Endothelial cell of umbilical vein (primary cell): ENCODE measurements around the gene DIPK1A. TPM values are rescaled to one million over a fixed set of nuclear protein-coding genes. Genes with fewer than 3 reads are reported as not detected.

ENCODE experiments used
- BruUV-seq: library from RNA; stranded (reverse); fragments of 400-500 nt; replicated peaks from 2 replicates; lab custom pipeline; 2021; lab: Mats Ljungman, UMichigan
- CTCF ChIA-PET: fragments of 300-600, 350-600 bp; sonication (Branson Sonifier 250); formaldehyde crosslinking; loops from one replicate; lab custom pipeline; 2021; ENCODE audit warnings: antibody characterized with exemption, inconsistent platforms; lab: Charles Lee
- POLR2A ChIA-PET: fragments of 300-600, 350-600 bp; sonication (Branson Sonifier 250); formaldehyde crosslinking; loops from one replicate; lab custom pipeline; 2021; ENCODE audit warnings: antibody characterized with exemption, inconsistent platforms; lab: Charles Lee
- DNase-seq: peaks from one replicate; pipeline ENCODE4 v3.0.0-alpha.2; 2011; ENCODE audit warnings: low read depth, low spot score
- FAIRE-seq: peaks from 2 replicates; lab custom pipeline; 2011; peaks lifted over from hg19 to GRCh38; lab: Jason Lieb, UNC
- H2AFZ ChIP-seq: 2 replicates; pipeline ENCODE4 v1.6.0; 2012; ENCODE audit warnings: low read depth, low read length, control low read depth, inconsistent platforms
- H3K27ac ChIP-seq: 2 replicates; pipeline ENCODE4 v1.5.1; 2011; ENCODE audit warnings: low read depth, mild to moderate bottlenecking, control low read depth, low read length, moderate library complexity; ENCODE audit not compliant: insufficient read depth
- H3K27me3 ChIP-seq, 2 experiments: 2 replicates each; pipeline versions ENCODE4 v1.6.0 to v1.6.1; 2011; ENCODE audit warnings: low read length in 2 of 2, mixed read lengths in 1 of 2; ENCODE audit not compliant: control insufficient read depth in 2 of 2, insufficient read depth in 2 of 2
- H3K36me3 ChIP-seq, 2 experiments: 2 replicates in 1 of 2; 3 replicates in 1 of 2; pipeline ENCODE4 v1.5.1; 2011; ENCODE audit warnings: low read length in 2 of 2, mild to moderate bottlenecking in 1 of 2, moderate library complexity in 1 of 2; ENCODE audit not compliant: control insufficient read depth in 2 of 2, insufficient read depth in 2 of 2; ENCODE audit errors: extremely low read depth in 1 of 2
- H3K4me1 ChIP-seq: 3 replicates; pipeline ENCODE4 v1.5.1; 2011; ENCODE audit warnings: mild to moderate bottlenecking, low read length; ENCODE audit not compliant: control insufficient read depth, insufficient read depth; ENCODE audit errors: extremely low read depth
- H3K4me2 ChIP-seq: 2 replicates; pipeline ENCODE4 v1.6.1; 2011; ENCODE audit warnings: low read length, control low read depth, mixed read lengths; ENCODE audit not compliant: insufficient read depth
- H3K4me3 ChIP-seq, 3 experiments: fragments of 200-600 bp in 1 of 3; sonication (generic), shearing (Covaris generic) in 1 of 3; replicated peaks in 1 of 3; 2 replicates each; pipeline ENCODE4 v1.5.1; 2011 to 2016; ENCODE audit warnings: control low read depth in 3 of 3, low read length in 3 of 3, mild to moderate bottlenecking in 2 of 3, inconsistent platforms in 1 of 3, low read depth in 1 of 3, moderate library complexity in 1 of 3; ENCODE audit not compliant: insufficient read depth in 1 of 3
- H3K79me2 ChIP-seq: 2 replicates; pipeline ENCODE4 v1.6.0; 2012; ENCODE audit warnings: low read length, inconsistent platforms; ENCODE audit not compliant: control insufficient read depth, insufficient read depth
- H3K9ac ChIP-seq: replicated peaks from 2 replicates; pipeline ENCODE3; 2011; ENCODE audit warnings: low read length, control low read depth; ENCODE audit not compliant: insufficient read depth; ENCODE audit errors: extremely low read depth
- H3K9me1 ChIP-seq: replicated peaks from 3 replicates; pipeline ENCODE4 v1.6.0; 2011; ENCODE audit warnings: mild to moderate bottlenecking, low read length; ENCODE audit not compliant: control insufficient read depth, insufficient read depth; ENCODE audit errors: extremely low read depth
- H3K9me3 ChIP-seq: replicated peaks from 2 replicates; pipeline ENCODE4 v1.5.1; 2012; ENCODE audit warnings: low read length, inconsistent platforms; ENCODE audit not compliant: control insufficient read depth, insufficient read depth
- H4K20me1 ChIP-seq: replicated peaks from 2 replicates; pipeline ENCODE3; 2011; ENCODE audit warnings: mild to moderate bottlenecking, low read length; ENCODE audit not compliant: control insufficient read depth, insufficient read depth; ENCODE audit errors: extremely low read depth
- CTCF ChIP-seq, 2 donors: IDR thresholded peaks; 1 replicate in 1 of 2; 2 replicates in 1 of 2; pipeline ENCODE4 v1.5.1; 2011; ENCODE audit warnings: low read length in 2 of 2, mild to moderate bottlenecking in 2 of 2, moderate library complexity in 2 of 2, control low read depth in 1 of 2, inconsistent platforms in 1 of 2, low read depth in 1 of 2; ENCODE audit not compliant: insufficient read depth in 1 of 2; ENCODE audit errors: extremely low read depth in 1 of 2
- EZH2 ChIP-seq: IDR thresholded peaks from 2 replicates; pipeline ENCODE4 v1.6.1; 2012; ENCODE audit warnings: borderline replicate concordance, low read depth, mild to moderate bottlenecking, moderate library complexity, low read length, inconsistent platforms; ENCODE audit not compliant: severe bottlenecking
- FOS ChIP-seq: IDR thresholded peaks from 2 replicates; pipeline ENCODE4 v1.6.1; 2011; ENCODE audit warnings: mild to moderate bottlenecking, low read length, moderate library complexity, borderline replicate concordance; ENCODE audit not compliant: insufficient read depth
- GATA2 ChIP-seq: IDR thresholded peaks from 2 replicates; pipeline ENCODE4 v1.7.0; 2011; ENCODE audit warnings: low read depth, mild to moderate bottlenecking, moderate library complexity, mixed read lengths, low read length; ENCODE audit not compliant: insufficient read length, insufficient read depth
- JUN ChIP-seq: IDR thresholded peaks from 2 replicates; pipeline ENCODE4 v1.6.1; 2011; ENCODE audit warnings: borderline replicate concordance, low read depth; ENCODE audit not compliant: insufficient read length, insufficient read depth
- MAX ChIP-seq: IDR thresholded peaks from 2 replicates; pipeline ENCODE4 v1.6.1; 2011; ENCODE audit not compliant: insufficient read depth, insufficient read length
- MYC ChIP-seq: IDR thresholded peaks from one replicate; pipeline ENCODE4 v1.6.1; 2011; ENCODE audit warnings: mild to moderate bottlenecking, low read depth, low read length
- POLR2A ChIP-seq: IDR thresholded peaks from 2 replicates; pipeline ENCODE4 v1.6.1; 2012; ENCODE audit warnings: low read depth, mild to moderate bottlenecking, control low read depth, low read length
- POLR2AphosphoS5 ChIP-seq: IDR thresholded peaks from 2 replicates; pipeline ENCODE4 v1.6.1; 2012; ENCODE audit warnings: low read depth, mild to moderate bottlenecking, control low read depth, low read length, moderate library complexity; ENCODE audit not compliant: insufficient read depth
- dilution Hi-C: fragments of 300-500 bp; cut with MboI; formaldehyde crosslinking; loops from one replicate; pipeline ENCODE4 v1.15.0; 2019; ENCODE audit warnings: low sequenced_read_pairs; ENCODE audit not compliant: extremely low pct_ligation_motif_present
- intact Hi-C: fragments of 100-400 bp; cut with micrococcal nuclease; formaldehyde crosslinking; loops from one replicate; pipeline ENCODE4 v1.10.0; 2022
- polyA plus RNA-seq, 4 experiments: library from polyadenylated mRNA; depleted of rRNA in 3 of 4; stranded (reverse) in 3 of 4; unstranded in 1 of 4; fragments of >200 nt; gene quantifications; 2 replicates each; pipeline versions ENCODE4 v1.2.1 to v1.2.3, GENCODE V29; 2011 to 2012; ENCODE audit warnings: missing spikeins in 1 of 4
- total RNA-seq: library from RNA; stranded (reverse); gene quantifications from 2 replicates; pipeline ENCODE4 v1.2.3, GENCODE V29; 2021

DIPK1A gene
- total and polyA plus RNA-seq, 2 donors (not counting 3 experiments of a cell fraction or from before 2014, with no cell fraction given) = 0.25 to 0.93 TPM

GRCh38 chr1:92877081-92877711 is 84.1 kb downstream of the DIPK1A start:
- dilution Hi-C loops = no loop called here

More at GRCh38 chr1:92877081-92877711, 84.1 kb downstream of the DIPK1A start:
- TF ChIP-seq EZH2 (no peak), POLR2AphosphoS5 (no peak), MAX (no peak), JUN (no peak), POLR2A (no peak), MYC (no peak), GATA2 (no peak), FOS (no peak), CTCF (IDR thresholded peaks at IDR 0.05; ENCODE audit: extremely low read depth in 1 of 2, insufficient read depth in 1 of 2, low read depth in 1 of 2, low read length in 2 of 2) (no peak)
- Histone ChIP-seq H3K4me3 (no peak overlapping the region), H4K20me1 (no peaks in the 10 kb centered on the region), H3K9ac (no peak overlapping the region), H3K9me1 (no peaks in the 10 kb centered on the region), H3K4me1 (no peaks in the 10 kb centered on the region), H3K4me2 (no peak overlapping the region), H3K27me3 (peaks cover 2 to 6% of the 10 kb centered on the region in 2 experiments), H3K36me3 (no peaks in the 10 kb centered on the region), H3K9me3 (no peaks in the 10 kb centered on the region), H3K27ac (no peak overlapping the region), H3K79me2 (no peaks in the 10 kb centered on the region), H2AFZ (no peak overlapping the region)
- DNase-seq (no peak), FAIRE-seq (peak; percentile 15)
- POLR2A ChIA-PET = no interaction called here
- BruUV-seq = no TSS peak
- CTCF ChIA-PET = interaction anchor here (0.9 to 1.1 kb wide), 3 partner anchors 18 to 117 kb away, joined by 3 read pairs; no protein-coding TSS in a partner anchor
- intact Hi-C loops = no loop called here
